ENCODE measurements around the gene DPEP2.
"Not testable (repeated sequence)": the region's sequence is repeated elsewhere in the genome, so short reads cannot be mapped to it uniquely, and the experiment has no call there.

DPEP2 gene, protein sequence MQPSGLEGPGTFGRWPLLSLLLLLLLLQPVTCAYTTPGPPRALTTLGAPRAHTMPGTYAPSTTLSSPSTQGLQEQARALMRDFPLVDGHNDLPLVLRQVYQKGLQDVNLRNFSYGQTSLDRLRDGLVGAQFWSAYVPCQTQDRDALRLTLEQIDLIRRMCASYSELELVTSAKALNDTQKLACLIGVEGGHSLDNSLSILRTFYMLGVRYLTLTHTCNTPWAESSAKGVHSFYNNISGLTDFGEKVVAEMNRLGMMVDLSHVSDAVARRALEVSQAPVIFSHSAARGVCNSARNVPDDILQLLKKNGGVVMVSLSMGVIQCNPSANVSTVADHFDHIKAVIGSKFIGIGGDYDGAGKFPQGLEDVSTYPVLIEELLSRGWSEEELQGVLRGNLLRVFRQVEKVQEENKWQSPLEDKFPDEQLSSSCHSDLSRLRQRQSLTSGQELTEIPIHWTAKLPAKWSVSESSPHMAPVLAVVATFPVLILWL

DNA sequence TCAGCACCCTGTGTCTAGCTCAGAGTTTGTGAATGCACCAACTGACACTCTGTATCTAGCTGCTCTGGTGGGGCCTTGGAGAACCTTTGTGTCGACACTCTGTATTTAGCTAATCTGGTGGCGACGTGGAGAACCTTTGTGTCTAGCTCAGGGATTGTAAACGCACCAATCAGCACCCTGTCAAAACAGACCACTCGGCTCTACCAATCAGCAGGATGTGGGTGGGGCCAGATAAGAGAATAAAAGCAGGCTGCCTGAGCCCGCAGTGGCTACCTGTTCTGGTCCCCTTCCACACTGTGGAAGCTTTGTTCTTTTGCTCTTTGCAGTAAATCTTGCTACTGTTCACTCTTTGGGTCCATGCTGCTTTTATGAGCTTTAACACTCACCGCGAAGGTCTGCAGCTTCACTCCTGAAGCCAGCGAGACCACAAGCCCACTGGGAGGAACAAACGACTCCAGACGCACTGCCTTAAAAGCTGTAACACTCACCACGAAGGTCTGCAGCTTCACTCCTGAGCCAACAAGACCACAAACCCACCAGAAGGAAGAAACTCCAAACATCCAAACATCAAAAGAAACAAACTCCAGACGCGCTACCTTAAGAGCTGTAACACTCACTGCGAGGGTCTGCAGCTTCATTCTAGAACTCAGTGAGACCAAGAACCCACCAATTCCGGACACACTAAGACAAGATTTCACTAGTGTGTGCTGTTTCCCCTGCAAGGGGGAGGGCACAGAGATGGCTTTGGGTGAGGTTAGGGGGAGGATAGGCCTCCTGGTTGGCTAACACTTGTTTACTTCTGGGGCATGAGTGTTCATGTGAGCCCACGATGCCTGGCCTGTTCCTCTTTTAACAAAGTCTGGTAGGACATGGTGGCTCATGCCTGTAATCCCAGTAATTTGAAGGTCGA is at the start of gene DPEP2:
Gene DPEP2 (minus strand): TSS at position 706 of the 910 bp plus-strand sequence. CDS start 6,272 bp downstream, outside the sequence.
- DNase-seq (ENCODE audit: low spot score); POLR2A ChIA-PET (ENCODE audit: low non-redundant PET); H3K27ac ChIP-seq; CTCF ChIA-PET: not testable (repeated sequence)

DNA sequence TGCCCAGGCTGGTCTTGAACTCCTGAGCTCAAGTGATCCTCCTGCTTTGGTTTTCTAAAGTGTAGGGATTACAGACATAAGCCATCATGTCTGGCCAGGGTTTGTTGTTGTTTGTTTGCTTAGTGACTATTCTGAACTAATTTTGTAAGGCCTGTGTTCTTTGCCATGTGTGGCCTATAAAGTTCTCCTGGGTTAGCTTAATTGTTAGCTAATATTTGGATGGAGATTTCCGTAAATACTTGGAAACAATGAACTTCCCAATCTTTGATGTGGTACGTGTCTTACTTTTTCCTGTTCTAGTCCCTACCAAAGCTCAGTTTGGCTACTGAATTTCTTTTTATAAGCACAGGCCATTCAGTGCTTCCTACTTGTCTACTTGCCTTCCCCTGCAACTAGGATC is 48.7 kb upstream of the DPEP2 start:
- ChIA-PET CTCF (interaction anchor here (0.6 to 0.9 kb wide), 3 partner anchors 17 to 168 kb away, joined by 3 read pairs; no protein-coding TSS in a partner anchor), POLR2A (ENCODE audit: low non-redundant PET) (no interaction called here)
- TF ChIP-seq, protein P1, sequence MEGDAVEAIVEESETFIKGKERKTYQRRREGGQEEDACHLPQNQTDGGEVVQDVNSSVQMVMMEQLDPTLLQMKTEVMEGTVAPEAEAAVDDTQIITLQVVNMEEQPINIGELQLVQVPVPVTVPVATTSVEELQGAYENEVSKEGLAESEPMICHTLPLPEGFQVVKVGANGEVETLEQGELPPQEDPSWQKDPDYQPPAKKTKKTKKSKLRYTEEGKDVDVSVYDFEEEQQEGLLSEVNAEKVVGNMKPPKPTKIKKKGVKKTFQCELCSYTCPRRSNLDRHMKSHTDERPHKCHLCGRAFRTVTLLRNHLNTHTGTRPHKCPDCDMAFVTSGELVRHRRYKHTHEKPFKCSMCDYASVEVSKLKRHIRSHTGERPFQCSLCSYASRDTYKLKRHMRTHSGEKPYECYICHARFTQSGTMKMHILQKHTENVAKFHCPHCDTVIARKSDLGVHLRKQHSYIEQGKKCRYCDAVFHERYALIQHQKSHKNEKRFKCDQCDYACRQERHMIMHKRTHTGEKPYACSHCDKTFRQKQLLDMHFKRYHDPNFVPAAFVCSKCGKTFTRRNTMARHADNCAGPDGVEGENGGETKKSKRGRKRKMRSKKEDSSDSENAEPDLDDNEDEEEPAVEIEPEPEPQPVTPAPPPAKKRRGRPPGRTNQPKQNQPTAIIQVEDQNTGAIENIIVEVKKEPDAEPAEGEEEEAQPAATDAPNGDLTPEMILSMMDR (conservative IDR thresholded peaks at IDR 0.05; ENCODE audit: low read depth) = no peak
- no peak overlapping the region for H3K27ac ChIP-seq
- DNase-seq (ENCODE audit: low spot score) = no peak

DNA sequence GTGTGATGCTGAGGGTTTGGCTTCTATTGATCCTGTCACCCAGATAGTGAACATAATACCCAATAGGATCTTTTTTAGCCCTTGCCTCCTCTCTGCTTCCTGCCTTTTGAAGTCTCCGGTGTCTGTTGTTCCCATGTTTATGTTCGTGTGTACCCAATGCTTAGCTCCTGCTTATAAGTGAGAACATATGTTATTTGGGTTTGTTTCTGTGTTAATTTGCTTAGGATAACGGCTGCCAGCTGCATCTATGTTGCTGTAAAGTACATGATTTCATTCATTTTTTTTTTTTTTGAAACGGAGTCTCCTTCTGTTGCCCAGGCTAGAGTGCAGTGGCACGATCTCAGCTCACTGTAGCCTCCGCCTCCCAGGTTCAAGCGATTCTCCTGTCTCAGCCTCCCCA is 46.8 kb upstream of the DPEP2 start:
- POLR2A ChIA-PET (ENCODE audit: low non-redundant PET) = no interaction called here
- TF ChIP-seq, protein P1 (conservative IDR thresholded peaks at IDR 0.05; ENCODE audit: low read depth) = no peak
- CTCF ChIA-PET = interaction anchor here (0.6 kb wide), 1 partner anchor 636 kb away, joined by 3 read pairs; no protein-coding TSS in a partner anchor
- H3K27ac ChIP-seq = no peak overlapping the region
- no peak for DNase-seq (ENCODE audit: low spot score)

DNA sequence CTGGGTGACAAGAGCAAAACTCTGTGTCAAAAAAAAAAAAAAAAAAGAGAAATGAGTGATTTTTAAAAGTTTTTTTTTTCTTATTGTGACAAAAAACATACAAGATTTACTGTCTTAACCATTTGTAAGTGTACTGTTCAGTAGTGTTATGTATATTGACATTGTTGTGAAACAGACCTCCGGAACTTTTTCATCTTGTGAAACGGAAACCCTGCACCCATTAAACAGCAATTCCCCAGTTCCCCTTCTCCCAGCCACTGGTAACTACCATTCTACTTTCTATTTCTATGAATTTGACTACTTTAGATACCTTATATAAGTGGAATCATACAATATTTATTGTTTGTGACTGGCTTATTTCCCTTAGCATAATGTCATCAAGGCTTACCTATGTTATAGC is 42.5 kb upstream of the DPEP2 start:
- no peak overlapping the region for H3K27ac ChIP-seq
- CTCF ChIA-PET = interaction anchor here (0.6 to 1.5 kb wide), 4 partner anchors 9 to 225 kb away, joined by 5 to 7 read pairs (median 6); no protein-coding TSS in a partner anchor
- TF ChIP-seq, protein P1 (conservative IDR thresholded peaks at IDR 0.05; ENCODE audit: low read depth) = no peak
- DNase-seq (ENCODE audit: low spot score) = no peak
- POLR2A ChIA-PET (ENCODE audit: low non-redundant PET) = no interaction called here

DNA sequence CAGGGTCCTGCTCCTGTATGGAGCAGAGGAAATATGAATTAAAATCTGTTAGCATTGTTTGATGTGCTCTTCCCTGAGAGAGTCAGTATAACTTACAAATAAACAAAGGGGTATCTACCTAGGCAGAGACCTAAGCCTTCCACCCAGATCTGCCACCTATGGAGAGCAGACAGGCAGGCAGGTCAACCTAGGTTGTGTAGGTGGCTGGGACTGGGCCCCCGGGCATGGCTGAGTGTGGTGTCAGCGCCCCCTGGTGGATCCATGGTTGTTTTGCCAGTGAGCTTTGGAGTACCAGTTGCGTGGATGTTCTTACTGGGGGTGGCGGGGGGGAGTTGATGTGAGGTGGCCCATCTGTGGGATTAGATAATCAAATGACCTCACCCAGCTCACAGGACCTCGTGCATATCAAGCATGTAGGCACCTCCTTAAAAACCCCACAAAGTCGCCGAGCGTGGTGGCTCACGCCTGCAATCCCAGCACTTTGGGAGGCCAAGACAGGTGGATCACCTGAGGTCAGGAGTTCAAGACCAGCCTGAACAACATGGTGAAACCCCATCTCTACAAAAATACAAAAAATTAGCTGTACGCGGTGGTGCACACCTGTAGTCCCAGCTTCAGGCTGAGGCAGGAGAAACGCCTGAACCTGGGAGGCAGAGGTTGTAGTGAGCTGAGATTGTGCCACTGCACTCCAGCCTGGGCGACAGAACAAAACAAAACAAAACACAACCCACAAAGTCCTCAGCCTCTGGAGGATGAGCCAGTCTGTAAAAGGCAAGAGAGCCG is 41.4 kb upstream of the DPEP2 start:
- POLR2A ChIA-PET (ENCODE audit: low non-redundant PET) = no interaction called here
- peak; percentile 78 for DNase-seq (ENCODE audit: low spot score)

More for the DNA sequence above, 41.4 kb upstream of the DPEP2 start:
- TF ChIP-seq, protein P1 (conservative IDR thresholded peaks at IDR 0.05; ENCODE audit: low read depth) = peak; percentile 90
- CTCF ChIA-PET = interaction anchor here (0.5 to 1.5 kb wide), 21 partner anchors 8 to 224 kb away, joined by 3 to 18 read pairs (median 4); partner anchors contain the start of genes DDX28, DUS2 and PSMB10
- no peak overlapping the region for H3K27ac ChIP-seq

Measured in RWPE1 (cell line).